ENCODE results near the gene KRTAP2-3. TPM values are rescaled to one million over a fixed set of nuclear protein-coding genes. Genes with fewer than 3 reads are reported as not detected.
"Not testable (repeated sequence)": the region's sequence is repeated elsewhere in the genome, so short reads cannot be mapped to it uniquely, and the experiment has no call there.

KRTAP2-3 gene
- total and polyA plus RNA-seq, 4 donors, result not detected

GRCh38 chr17:41098042-41098441 is 38.1 kb upstream of the KRTAP2-3 start, which contains the start of gene KRTAP4-8:
Gene KRTAP4-8 (minus strand): TSS chr17:41098142. CDS start chr17:41098084, 58 bp downstream.
- DNase-seq (no peak), ATAC-seq (ENCODE audit: insufficient read depth, low FRiP score) (no peak)
- Histone ChIP-seq H3K36me3 (ENCODE audit: control insufficient read depth in 4 of 4, insufficient read depth in 4 of 4, low read length in 4 of 4) (no peaks in the 10 kb centered on the region), H3K27me3 (ENCODE audit: control insufficient read depth in 3 of 3, insufficient read depth in 3 of 3, low read length in 2 of 3) (no peaks in the 10 kb centered on the region), H3K4me3 (no peak within 1 kb of the TSS), H3K27ac (ENCODE audit: low read depth in 1 of 2, low read length in 1 of 2) (no peak within 1 kb of the TSS), H3K9me3 (ENCODE audit: control insufficient read depth in 4 of 4, insufficient read depth in 3 of 4, low read length in 3 of 4) (no peaks in the 10 kb centered on the region), H3K9ac (ENCODE audit: insufficient read depth in 1 of 2, low read length in 2 of 2) (no peak within 1 kb of the TSS), H3K4me1 (ENCODE audit: control insufficient read depth in 5 of 5, insufficient read depth in 5 of 5, low read length in 5 of 5) (no peaks in the 10 kb centered on the region)
- WGBS, 2 donors, result 68 to 81% methylated on average over 4 of the region's 4 CpGs
- TF ChIP-seq CTCF (IDR thresholded peaks at IDR 0.05; ENCODE audit: control extremely low read depth, extremely low read depth), result no peak

GRCh38 chr17:41096055-41096454 is 36.1 kb upstream of the KRTAP2-3 start:
- DNase-seq, result peak; percentile 28 to 45 (median 40)
- Histone ChIP-seq H3K9ac (ENCODE audit: insufficient read depth in 1 of 2, low read length in 2 of 2) (no peak overlapping the region), H3K27ac (ENCODE audit: low read depth in 1 of 2, low read length in 1 of 2) (no peak overlapping the region), H3K9me3 (ENCODE audit: control insufficient read depth in 4 of 4, insufficient read depth in 3 of 4, low read length in 3 of 4) (no peaks in the 10 kb centered on the region), H3K27me3 (ENCODE audit: control insufficient read depth in 3 of 3, insufficient read depth in 3 of 3, low read length in 2 of 3) (no peaks in the 10 kb centered on the region), H3K4me3 (no peak overlapping the region), H3K36me3 (ENCODE audit: control insufficient read depth in 4 of 4, insufficient read depth in 4 of 4, low read length in 4 of 4) (no peaks in the 10 kb centered on the region), H3K4me1 (ENCODE audit: control insufficient read depth in 5 of 5, insufficient read depth in 5 of 5, low read length in 5 of 5) (no peaks in the 10 kb centered on the region)
- 70 to 83% methylated on average over 7 of the region's 7 CpGs for WGBS, 2 donors
- TF ChIP-seq CTCF (IDR thresholded peaks at IDR 0.05; ENCODE audit: control extremely low read depth, extremely low read depth), result no peak
- ATAC-seq (ENCODE audit: insufficient read depth, low FRiP score), result no peak

- ATAC-seq (ENCODE audit: insufficient read depth, low FRiP score); H3K9ac ChIP-seq (ENCODE audit: insufficient read depth in 1 of 2, low read length in 2 of 2): not testable (repeated sequence)
- 43 to 63% methylated on average over 4 of the region's 4 CpGs for WGBS, 2 donors
These were observed 28.9 kb upstream of the KRTAP2-3 start for GRCh38 chr17:41088760-41089352.

GRCh38 chr17:41084100-41084856 is 24.4 kb upstream of the KRTAP2-3 start, which contains the start of gene KRTAP4-7:
Gene KRTAP4-7 (plus strand): TSS chr17:41084150. CDS start chr17:41084207, 57 bp downstream.
- H3K9me3 ChIP-seq (ENCODE audit: control insufficient read depth in 4 of 4, insufficient read depth in 3 of 4, low read length in 3 of 4); H3K27ac ChIP-seq (ENCODE audit: low read depth in 1 of 2, low read length in 1 of 2); H3K27me3 ChIP-seq (ENCODE audit: control insufficient read depth in 3 of 3, insufficient read depth in 3 of 3, low read length in 2 of 3); H3K36me3 ChIP-seq (ENCODE audit: control insufficient read depth in 4 of 4, insufficient read depth in 4 of 4, low read length in 4 of 4); H3K4me1 ChIP-seq (ENCODE audit: control insufficient read depth in 5 of 5, insufficient read depth in 5 of 5, low read length in 5 of 5); DNase-seq; H3K9ac ChIP-seq (ENCODE audit: insufficient read depth in 1 of 2, low read length in 2 of 2); ATAC-seq (ENCODE audit: insufficient read depth, low FRiP score); H3K4me3 ChIP-seq: not testable (repeated sequence)
- WGBS, 2 donors, result 82 to 93% methylated on average over 14 of the region's 14 CpGs

More at GRCh38 chr17:41088760-41089352, 28.9 kb upstream of the KRTAP2-3 start:
- H3K27ac ChIP-seq (ENCODE audit: low read depth in 1 of 2, low read length in 1 of 2); DNase-seq; H3K4me3 ChIP-seq; H3K9me3 ChIP-seq (ENCODE audit: control insufficient read depth in 4 of 4, insufficient read depth in 3 of 4, low read length in 3 of 4); H3K27me3 ChIP-seq (ENCODE audit: control insufficient read depth in 3 of 3, insufficient read depth in 3 of 3, low read length in 2 of 3); H3K36me3 ChIP-seq (ENCODE audit: control insufficient read depth in 4 of 4, insufficient read depth in 4 of 4, low read length in 4 of 4); H3K4me1 ChIP-seq (ENCODE audit: control insufficient read depth in 5 of 5, insufficient read depth in 5 of 5, low read length in 5 of 5): not testable (repeated sequence)

GRCh38 chr17:41083427-41083826 is 23.5 kb upstream of the KRTAP2-3 start:
- not testable (repeated sequence) for H3K9me3 ChIP-seq (ENCODE audit: control insufficient read depth in 4 of 4, insufficient read depth in 3 of 4, low read length in 3 of 4); H3K27me3 ChIP-seq (ENCODE audit: control insufficient read depth in 3 of 3, insufficient read depth in 3 of 3, low read length in 2 of 3); H3K9ac ChIP-seq (ENCODE audit: insufficient read depth in 1 of 2, low read length in 2 of 2); ATAC-seq (ENCODE audit: insufficient read depth, low FRiP score); H3K36me3 ChIP-seq (ENCODE audit: control insufficient read depth in 4 of 4, insufficient read depth in 4 of 4, low read length in 4 of 4); DNase-seq; H3K4me1 ChIP-seq (ENCODE audit: control insufficient read depth in 5 of 5, insufficient read depth in 5 of 5, low read length in 5 of 5); H3K4me3 ChIP-seq; H3K27ac ChIP-seq (ENCODE audit: low read depth in 1 of 2, low read length in 1 of 2)
- WGBS, 2 donors, result 69 to 71% methylated on average over 2 of the region's 2 CpGs
